Measurements from ENCODE around the gene NUAK2. TPM values are rescaled to one million over a fixed set of nuclear protein-coding genes. Genes with fewer than 3 reads are reported as not detected.

NUAK2 gene
- total RNA-seq, 2 experiments from 2014 or later: 4.4 to 4.5 TPM

GRCh38 chr1:205355075-205355453, 33.5 kb upstream of the NUAK2 start:
- CTCF ChIA-PET: interaction anchor here (0.6 to 3.4 kb wide), 21 partner anchors 9 to 262 kb away, joined by 3 to 133 read pairs (median 5); partner anchors contain the start of gene LEMD1
- peaks cover 13% of the 10 kb centered on the region for H3K27me3 Mint-ChIP-seq
- no peak overlapping the region for H3K4me3 Mint-ChIP-seq
- POLR2A ChIA-PET: no interaction called here
- no peaks in the 10 kb centered on the region for H3K36me3 Mint-ChIP-seq
- H3K9me3 Mint-ChIP-seq: no peaks in the 10 kb centered on the region
- H3K4me1 Mint-ChIP-seq (ENCODE audit: low read depth): no peaks in the 10 kb centered on the region
- H3K27ac Mint-ChIP-seq: no peak overlapping the region
- no peak for DNase-seq
- intact Hi-C loops (cut with micrococcal nuclease): loop anchor here (2.0 kb wide), 1 partner anchor 76 kb away; no protein-coding TSS in a partner anchor

- DNase-seq: peak; percentile 68
- Mint-ChIP-seq H3K4me3 (no peak overlapping the region), H3K36me3 (no peaks in the 10 kb centered on the region), H3K27me3 (peaks cover 13% of the 10 kb centered on the region), H3K9me3 (no peaks in the 10 kb centered on the region), H3K27ac (no peak overlapping the region), H3K4me1 (ENCODE audit: low read depth) (no peaks in the 10 kb centered on the region)
- ChIA-PET CTCF (interaction anchor here (0.5 to 4.8 kb wide), 61 partner anchors 9 to 540 kb away, joined by 3 to 133 read pairs (median 4); partner anchors contain the start of genes LEMD1, NUAK2 and TMCC2), POLR2A (no interaction called here)
- intact Hi-C loops (cut with micrococcal nuclease): loop anchor here (1.0 to 2.0 kb wide), 3 partner anchors 76 to 170 kb away; no protein-coding TSS in a partner anchor
Observed at GRCh38 chr1:205354259-205355074, 32.9 kb upstream of the NUAK2 start.

GRCh38 chr1:205353612-205354011, 32.1 kb upstream of the NUAK2 start:
- DNase-seq: no peak
- intact Hi-C loops (cut with micrococcal nuclease): loop anchor here (1.0 to 2.0 kb wide), 3 partner anchors 77 to 171 kb away; no protein-coding TSS in a partner anchor
- H3K36me3 Mint-ChIP-seq: no peaks in the 10 kb centered on the region
- H3K27ac Mint-ChIP-seq: no peak overlapping the region
- CTCF ChIA-PET: interaction anchor here (0.5 to 4.8 kb wide), 58 partner anchors 8 to 539 kb away, joined by 3 to 133 read pairs (median 4); partner anchors contain the start of genes LEMD1, NUAK2 and TMCC2
- H3K4me1 Mint-ChIP-seq (ENCODE audit: low read depth): no peaks in the 10 kb centered on the region
- peaks cover 17% of the 10 kb centered on the region for H3K27me3 Mint-ChIP-seq
- H3K4me3 Mint-ChIP-seq: no peak overlapping the region
- H3K9me3 Mint-ChIP-seq: no peaks in the 10 kb centered on the region
- POLR2A ChIA-PET: no interaction called here

- Mint-ChIP-seq H3K27me3 (peaks cover 19% of the 10 kb centered on the region), H3K4me1 (ENCODE audit: low read depth) (no peaks in the 10 kb centered on the region), H3K27ac (no peak overlapping the region), H3K4me3 (no peak overlapping the region), H3K9me3 (no peaks in the 10 kb centered on the region), H3K36me3 (no peaks in the 10 kb centered on the region)
- ChIA-PET CTCF (interaction anchor here (1.3 to 4.8 kb wide), 17 partner anchors 10 to 304 kb away, joined by 4 to 133 read pairs (median 12); partner anchors contain the start of gene TMCC2), POLR2A (no interaction called here)
- intact Hi-C loops (cut with micrococcal nuclease): no loop called here
- DNase-seq: no peak
Observed at GRCh38 chr1:205353191-205353590, 31.6 kb upstream of the NUAK2 start.

- POLR2A ChIA-PET: no interaction called here
- no peak for DNase-seq
- no peaks in the 10 kb centered on the region for H3K36me3 Mint-ChIP-seq
- no peak overlapping the region for H3K27ac Mint-ChIP-seq
- H3K4me1 Mint-ChIP-seq (ENCODE audit: low read depth): no peaks in the 10 kb centered on the region
- intact Hi-C loops (cut with micrococcal nuclease): no loop called here
- no peak overlapping the region for H3K4me3 Mint-ChIP-seq
- H3K9me3 Mint-ChIP-seq: no peaks in the 10 kb centered on the region
- H3K27me3 Mint-ChIP-seq: peaks cover 19% of the 10 kb centered on the region
- CTCF ChIA-PET: interaction anchor here (1.0 to 4.8 kb wide), 8 partner anchors 15 to 172 kb away, joined by 3 to 133 read pairs (median 26); no protein-coding TSS in a partner anchor
Observed at GRCh38 chr1:205351984-205352713, 30.6 kb upstream of the NUAK2 start.

GRCh38 chr1:205350691-205351141, 29.2 kb upstream of the NUAK2 start:
- DNase-seq: no peak
- no peaks in the 10 kb centered on the region for H3K9me3 Mint-ChIP-seq
- intact Hi-C loops (cut with micrococcal nuclease): no loop called here

GRCh38 chr1:205350124-205350523, 28.6 kb upstream of the NUAK2 start:
- Mint-ChIP-seq H3K4me1 (ENCODE audit: low read depth) (no peaks in the 10 kb centered on the region), H3K4me3 (no peak overlapping the region), H3K36me3 (no peaks in the 10 kb centered on the region), H3K27me3 (peaks cover 27% of the 10 kb centered on the region), H3K9me3 (no peaks in the 10 kb centered on the region), H3K27ac (no peak overlapping the region)
- DNase-seq: no peak
- intact Hi-C loops (cut with micrococcal nuclease): no loop called here
- POLR2A ChIA-PET: no interaction called here
- CTCF ChIA-PET: interaction anchor here (1.3 to 4.8 kb wide), 6 partner anchors 11 to 174 kb away, joined by 4 to 58 read pairs (median 9); no protein-coding TSS in a partner anchor

More at GRCh38 chr1:205350691-205351141, 29.2 kb upstream of the NUAK2 start:
- ChIA-PET CTCF (interaction anchor here (0.9 to 4.8 kb wide), 6 partner anchors 15 to 173 kb away, joined by 4 to 58 read pairs (median 9); no protein-coding TSS in a partner anchor), POLR2A (no interaction called here)
- H3K27ac Mint-ChIP-seq: no peak overlapping the region
- H3K4me1 Mint-ChIP-seq (ENCODE audit: low read depth): no peaks in the 10 kb centered on the region
- H3K36me3 Mint-ChIP-seq: no peaks in the 10 kb centered on the region
- peaks cover 21% of the 10 kb centered on the region for H3K27me3 Mint-ChIP-seq
- H3K4me3 Mint-ChIP-seq: no peak overlapping the region

GRCh38 chr1:205348554-205349487, 27.3 kb upstream of the NUAK2 start:
- Mint-ChIP-seq H3K4me3 (no peak overlapping the region), H3K27me3 (peaks cover 35% of the 10 kb centered on the region), H3K27ac (no peak overlapping the region), H3K9me3 (no peaks in the 10 kb centered on the region), H3K4me1 (ENCODE audit: low read depth) (peaks cover 6% of the 10 kb centered on the region), H3K36me3 (no peaks in the 10 kb centered on the region)
- no peak for DNase-seq
- intact Hi-C loops (cut with micrococcal nuclease): no loop called here
- POLR2A ChIA-PET: no interaction called here
- CTCF ChIA-PET: interaction anchor here (1.4 to 3.4 kb wide), 4 partner anchors 10 to 175 kb away, joined by 4 to 13 read pairs (median 5); no protein-coding TSS in a partner anchor

- ChIA-PET CTCF (interaction anchor here (1.7 to 2.8 kb wide), 3 partner anchors 12 to 138 kb away, joined by 4 to 8 read pairs (median 6); no protein-coding TSS in a partner anchor), POLR2A (no interaction called here)
- Mint-ChIP-seq H3K4me1 (ENCODE audit: low read depth) (peaks cover 6% of the 10 kb centered on the region), H3K36me3 (no peaks in the 10 kb centered on the region), H3K9me3 (no peaks in the 10 kb centered on the region), H3K27me3 (peaks cover 47% of the 10 kb centered on the region), H3K4me3 (no peak overlapping the region), H3K27ac (no peak overlapping the region)
- DNase-seq: no peak
- intact Hi-C loops (cut with micrococcal nuclease): no loop called here
Observed at GRCh38 chr1:205346956-205347574, 25.5 kb upstream of the NUAK2 start.

- Mint-ChIP-seq H3K4me3 (no peak overlapping the region), H3K27ac (no peak overlapping the region), H3K36me3 (no peaks in the 10 kb centered on the region), H3K27me3 (peaks cover 47% of the 10 kb centered on the region), H3K4me1 (ENCODE audit: low read depth) (peaks cover 6% of the 10 kb centered on the region), H3K9me3 (no peaks in the 10 kb centered on the region)
- CTCF ChIA-PET: interaction anchor here (0.7 to 2.8 kb wide), 7 partner anchors 9 to 141 kb away, joined by 3 to 11 read pairs (median 6); no protein-coding TSS in a partner anchor
- intact Hi-C loops (cut with micrococcal nuclease): no loop called here
- DNase-seq: no peak
- POLR2A ChIA-PET: no interaction called here
Observed at GRCh38 chr1:205345761-205346160, 24.2 kb upstream of the NUAK2 start.
